Kidney epithelial cell (primary cell): ENCODE results near the gene EIF3A. TPM values are rescaled to one million over a fixed set of nuclear protein-coding genes. Genes with fewer than 3 reads are reported as not detected.
"Not testable (repeated sequence)": the region's sequence is repeated elsewhere in the genome, so short reads cannot be mapped to it uniquely, and the experiment has no call there.

Experiments
- DNase-seq: peaks from one replicate; pipeline ENCODE4 v3.0.0-alpha.2; 2010; ENCODE audit warnings: low read depth
- H3K27me3 ChIP-seq: 2 replicates; pipeline ENCODE4 v1.6.0; 2011; ENCODE audit warnings: low read length; ENCODE audit not compliant: control insufficient read depth, insufficient read depth
- H3K36me3 ChIP-seq: 2 replicates; pipeline ENCODE4 v1.5.1; 2011; ENCODE audit warnings: low read length; ENCODE audit not compliant: control insufficient read depth, insufficient read depth
- H3K4me3 ChIP-seq: 2 replicates; pipeline ENCODE4 v1.5.1; 2011; ENCODE audit warnings: low read depth, mild to moderate bottlenecking, control low read depth, low read length
- CTCF ChIP-seq: IDR thresholded peaks from 2 replicates; pipeline ENCODE4 v1.5.1; 2011; ENCODE audit warnings: mild to moderate bottlenecking, moderate library complexity, low read length, control low read depth, inconsistent platforms; ENCODE audit not compliant: insufficient read depth, poor library complexity, severe bottlenecking
- total RNA-seq: library from RNA; depleted of rRNA; stranded (reverse); fragments of >200 nt; gene quantifications from 2 replicates; pipeline ENCODE4 v1.2.3, GENCODE V29; 2015

Gene EIF3A
- total RNA-seq, 1 donor from 2014 or later: 140 TPM

- no peak for TF ChIP-seq CTCF
- no peaks in the 10 kb centered on the region for H3K27me3 ChIP-seq
- H3K36me3 ChIP-seq: peaks cover 3% of the 10 kb centered on the region
- DNase-seq: no peak
- H3K4me3 ChIP-seq: no peak overlapping the region
Measured at GRCh38 chr10:119112056-119112455, 31.4 kb upstream of the EIF3A start.

GRCh38 chr10:119107771-119108170 is 27.2 kb upstream of the EIF3A start:
- DNase-seq, H3K36me3 ChIP-seq, H3K4me3 ChIP-seq, H3K27me3 ChIP-seq: not testable (repeated sequence)

GRCh38 chr10:119107106-119107505 is 26.5 kb upstream of the EIF3A start:
- H3K27me3 ChIP-seq, H3K4me3 ChIP-seq, DNase-seq, H3K36me3 ChIP-seq: not testable (repeated sequence)

GRCh38 chr10:119105899-119106298 is 25.3 kb upstream of the EIF3A start:
- not testable (repeated sequence) for DNase-seq

GRCh38 chr10:119105155-119105554 is 24.5 kb upstream of the EIF3A start:
- H3K27me3 ChIP-seq: no peaks in the 10 kb centered on the region
- peak overlapping the region; percentile 65 for H3K4me3 ChIP-seq
- H3K36me3 ChIP-seq: no peaks in the 10 kb centered on the region
- TF ChIP-seq CTCF: no peak
- no peak for DNase-seq

More at GRCh38 chr10:119105899-119106298, 25.3 kb upstream of the EIF3A start:
- not testable (repeated sequence) for H3K27me3 ChIP-seq, H3K4me3 ChIP-seq, H3K36me3 ChIP-seq

- Histone ChIP-seq H3K36me3 (no peaks in the 10 kb centered on the region), H3K4me3 (peak overlapping the region; percentile 65), H3K27me3 (no peaks in the 10 kb centered on the region)
- no peak for DNase-seq
- no peak for TF ChIP-seq CTCF
Measured at GRCh38 chr10:119104654-119105015, 24.0 kb upstream of the EIF3A start.

GRCh38 chr10:119103903-119104653 is 23.5 kb upstream of the EIF3A start, which contains the start of gene DENND10:
Gene DENND10 (plus strand): TSS chr10:119104113. CDS start chr10:119104143, 30 bp downstream.
- TF ChIP-seq CTCF: no peak
- H3K27me3 ChIP-seq: no peaks in the 10 kb centered on the region
- peak within 1 kb of the TSS; percentile 65 for H3K4me3 ChIP-seq
- no peaks in the 10 kb centered on the region for H3K36me3 ChIP-seq
- DNase-seq: no peak
